ENCODE results near the gene CALB2. TPM values are rescaled to one million over a fixed set of nuclear protein-coding genes. Genes with fewer than 3 reads are reported as not detected.

The CALB2 gene
- polyA plus RNA-seq, 1 experiment: 2.9 TPM

- Histone ChIP-seq H3K9me3 (ENCODE audit: control insufficient read depth, insufficient read depth, low read length) (no peaks in the 10 kb centered on the region; the same call in 1 of the 2 replicates), H3K27me3 (ENCODE audit: control insufficient read depth, insufficient read depth, low read length) (peaks cover 2% of the 10 kb centered on the region), H3K27ac (ENCODE audit: low read depth, low read length) (no peak overlapping the region), H3K4me3 (ENCODE audit: low read depth, low read length) (no peak overlapping the region)
- DNase-seq (ENCODE audit: low read depth, low spot score): no peak
- CTCF ChIA-PET: interaction anchor here (0.6 kb wide), 1 partner anchor 62 kb away, joined by 3 read pairs; no protein-coding TSS in a partner anchor
- TF ChIP-seq, protein P1, sequence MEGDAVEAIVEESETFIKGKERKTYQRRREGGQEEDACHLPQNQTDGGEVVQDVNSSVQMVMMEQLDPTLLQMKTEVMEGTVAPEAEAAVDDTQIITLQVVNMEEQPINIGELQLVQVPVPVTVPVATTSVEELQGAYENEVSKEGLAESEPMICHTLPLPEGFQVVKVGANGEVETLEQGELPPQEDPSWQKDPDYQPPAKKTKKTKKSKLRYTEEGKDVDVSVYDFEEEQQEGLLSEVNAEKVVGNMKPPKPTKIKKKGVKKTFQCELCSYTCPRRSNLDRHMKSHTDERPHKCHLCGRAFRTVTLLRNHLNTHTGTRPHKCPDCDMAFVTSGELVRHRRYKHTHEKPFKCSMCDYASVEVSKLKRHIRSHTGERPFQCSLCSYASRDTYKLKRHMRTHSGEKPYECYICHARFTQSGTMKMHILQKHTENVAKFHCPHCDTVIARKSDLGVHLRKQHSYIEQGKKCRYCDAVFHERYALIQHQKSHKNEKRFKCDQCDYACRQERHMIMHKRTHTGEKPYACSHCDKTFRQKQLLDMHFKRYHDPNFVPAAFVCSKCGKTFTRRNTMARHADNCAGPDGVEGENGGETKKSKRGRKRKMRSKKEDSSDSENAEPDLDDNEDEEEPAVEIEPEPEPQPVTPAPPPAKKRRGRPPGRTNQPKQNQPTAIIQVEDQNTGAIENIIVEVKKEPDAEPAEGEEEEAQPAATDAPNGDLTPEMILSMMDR (IDR thresholded peaks at IDR 0.05; ENCODE audit: low read depth, low read length): no peak
- POLR2A ChIA-PET: no interaction called here
These were observed 14.1 kb upstream of the CALB2 start for GRCh38 chr16:71344315-71344905.

DNA sequence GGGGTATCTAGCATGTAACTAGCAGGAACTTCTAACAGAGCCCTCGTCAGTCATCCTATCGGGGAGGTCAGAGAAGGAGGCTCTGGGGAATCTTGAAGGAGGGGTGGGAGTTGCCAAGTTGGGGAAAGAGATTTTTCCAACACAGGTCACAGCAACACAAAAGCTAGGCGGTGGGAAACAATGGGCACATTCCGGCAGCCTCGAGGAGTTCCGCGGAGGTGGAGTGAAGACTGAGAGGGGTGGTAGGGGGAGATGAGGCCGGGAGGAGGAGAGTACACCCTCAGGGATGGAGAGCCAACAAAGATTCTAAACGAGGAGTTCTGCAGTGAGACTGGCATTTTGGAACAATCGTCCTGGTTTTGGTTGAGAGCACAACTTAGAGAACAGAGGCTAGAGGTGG is 13.5 kb upstream of the CALB2 start:
- TF ChIP-seq, protein P1 (IDR thresholded peaks at IDR 0.05; ENCODE audit: low read depth, low read length): no peak
- H3K4me3 ChIP-seq (ENCODE audit: low read depth, low read length): no peak overlapping the region
- CTCF ChIA-PET: interaction anchor here (1.0 kb wide), 1 partner anchor 33 kb away, joined by 3 read pairs; no protein-coding TSS in a partner anchor
- peaks cover 2% of the 10 kb centered on the region for H3K27me3 ChIP-seq (ENCODE audit: control insufficient read depth, insufficient read depth, low read length)
- POLR2A ChIA-PET: no interaction called here
- no peak overlapping the region for H3K27ac ChIP-seq (ENCODE audit: low read depth, low read length)
- no peak for DNase-seq (ENCODE audit: low read depth, low spot score)
- no peaks in the 10 kb centered on the region; the same call in 1 of the 2 replicates for H3K9me3 ChIP-seq (ENCODE audit: control insufficient read depth, insufficient read depth, low read length)

GRCh38 chr16:71347146-71347545 is 11.4 kb upstream of the CALB2 start:
- no peak overlapping the region for H3K4me3 ChIP-seq (ENCODE audit: low read depth, low read length)
- DNase-seq (ENCODE audit: low read depth, low spot score): no peak
- no peak overlapping the region for H3K27ac ChIP-seq (ENCODE audit: low read depth, low read length)
- TF ChIP-seq, protein P1 (IDR thresholded peaks at IDR 0.05; ENCODE audit: low read depth, low read length): no peak
- H3K27me3 ChIP-seq (ENCODE audit: control insufficient read depth, insufficient read depth, low read length): peaks cover 2% of the 10 kb centered on the region
- H3K9me3 ChIP-seq (ENCODE audit: control insufficient read depth, insufficient read depth, low read length): no peaks in the 10 kb centered on the region; the same call in 1 of the 2 replicates
- CTCF ChIA-PET: no interaction called here
- POLR2A ChIA-PET: no interaction called here

DNA sequence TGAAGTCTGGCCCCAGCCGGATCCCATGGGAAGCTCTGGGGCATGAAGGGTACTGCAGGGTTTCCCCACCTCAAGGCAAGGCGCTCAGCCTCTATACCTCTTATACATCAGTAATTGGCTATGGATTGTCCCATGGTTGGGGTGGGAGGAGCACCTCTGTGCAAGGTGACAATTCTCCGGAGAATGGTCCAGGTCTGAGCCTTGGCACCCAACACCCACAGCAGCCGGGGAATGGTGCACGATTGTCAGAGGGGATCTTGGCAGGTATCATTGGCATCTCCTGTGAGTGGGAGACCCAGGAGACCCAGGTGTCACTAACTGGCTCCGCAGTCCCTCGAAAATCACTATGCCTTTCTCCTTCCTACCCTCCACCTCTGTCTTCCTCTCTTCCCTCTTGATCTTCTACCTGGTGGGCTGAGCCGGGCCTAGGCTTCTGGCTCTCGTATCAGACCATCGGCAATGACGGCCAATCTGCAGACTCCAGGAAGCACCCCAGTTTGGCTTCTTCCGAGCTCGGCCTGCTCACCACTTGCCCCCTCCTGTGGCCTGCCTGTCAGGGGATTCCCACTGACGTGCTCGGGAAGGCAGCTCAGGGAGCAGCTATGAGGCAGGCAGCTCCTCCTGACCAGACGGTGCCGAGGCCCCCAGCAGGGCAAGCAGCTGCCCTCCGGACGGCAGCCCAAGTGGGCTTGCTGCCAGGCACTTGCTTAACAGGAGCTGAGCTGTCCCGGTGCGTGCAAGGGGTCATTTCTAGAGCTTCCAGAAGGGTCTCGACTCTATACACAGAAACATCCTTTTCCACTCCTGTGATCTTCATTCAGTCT is 10.0 kb upstream of the CALB2 start:
- DNase-seq (ENCODE audit: low read depth, low spot score): no peak
- Histone ChIP-seq H3K27me3 (ENCODE audit: control insufficient read depth, insufficient read depth, low read length) (peaks cover 5% of the 10 kb centered on the region), H3K27ac (ENCODE audit: low read depth, low read length) (no peak overlapping the region), H3K4me3 (ENCODE audit: low read depth, low read length) (no peak overlapping the region), H3K9me3 (ENCODE audit: control insufficient read depth, insufficient read depth, low read length) (no peaks in the 10 kb centered on the region; the same call in 1 of the 2 replicates)
- POLR2A ChIA-PET: no interaction called here
- TF ChIP-seq, protein P1 (IDR thresholded peaks at IDR 0.05; ENCODE audit: low read depth, low read length): no peak
- CTCF ChIA-PET: no interaction called here
